ENCODE measurements around the gene GIGYF1.

GRCh38 chr7:100639995-100640516 lies 54.0 kb downstream of the GIGYF1 start:
- TF ChIP-seq CTCF (IDR thresholded peaks at IDR 0.05) (no peak), POLR2A (IDR thresholded peaks at IDR 0.05) (no peak)
